ENCODE measurements around the gene WRAP73.

GRCh38 chr1:3629561-3630160, 20.2 kb downstream of the WRAP73 start:
- TF ChIP-seq CTCF (conservative IDR thresholded peaks at IDR 0.05; ENCODE audit: low read depth, low read length) = no peak
- no peak for TF ChIP-seq EZH2phosphoT487 (IDR thresholded peaks at IDR 0.05; ENCODE audit: borderline replicate concordance, low read length)
- TF ChIP-seq EZH2 (IDR thresholded peaks at IDR 0.05; ENCODE audit: low read length, unreplicated experiment) = no peak

All from PC-3 (cell line).